Gastrocnemius medialis (tissue), 4 donors: ENCODE data around the gene MPPED1.

Experiments used
- CTCF ChIP-seq, 5 experiments: fragments of 450-650 bp in 3 of 5; fragments of 200-600 bp in 2 of 5; sonication (generic) in 2 of 5; IDR thresholded peaks in 4 of 5; conservative IDR thresholded peaks in 1 of 5; 1 replicate in 4 of 5; 2 replicates in 1 of 5; pipeline ENCODE4 v1.5.1; 2016 to 2019; ENCODE audit warnings: antibody characterized with exemption in 5 of 5, mild to moderate bottlenecking in 3 of 5, moderate library complexity in 3 of 5
- POLR2A ChIP-seq, 2 donors: fragments of 450-650 bp; IDR thresholded peaks; one replicate each; pipeline ENCODE4 v1.6.1; 2017; ENCODE audit warnings: antibody characterized with exemption in 2 of 2, mild to moderate bottlenecking in 2 of 2, moderate library complexity in 2 of 2

- TF ChIP-seq CTCF (IDR thresholded peaks at IDR 0.05 in 4 of 5, conservative IDR thresholded peaks at IDR 0.05 in 1 of 5): no peak
- no peak for TF ChIP-seq POLR2A (IDR thresholded peaks at IDR 0.05)
Observed at GRCh38 chr22:43546186-43546585, 134.4 kb downstream of the MPPED1 start.
